ENCODE results near the gene NLRC3. TPM values are rescaled to one million over a fixed set of nuclear protein-coding genes. Genes with fewer than 3 reads are reported as not detected.

Gene NLRC3
- total RNA-seq, 1 experiment from 2014 or later: 0.26 TPM

DNA sequence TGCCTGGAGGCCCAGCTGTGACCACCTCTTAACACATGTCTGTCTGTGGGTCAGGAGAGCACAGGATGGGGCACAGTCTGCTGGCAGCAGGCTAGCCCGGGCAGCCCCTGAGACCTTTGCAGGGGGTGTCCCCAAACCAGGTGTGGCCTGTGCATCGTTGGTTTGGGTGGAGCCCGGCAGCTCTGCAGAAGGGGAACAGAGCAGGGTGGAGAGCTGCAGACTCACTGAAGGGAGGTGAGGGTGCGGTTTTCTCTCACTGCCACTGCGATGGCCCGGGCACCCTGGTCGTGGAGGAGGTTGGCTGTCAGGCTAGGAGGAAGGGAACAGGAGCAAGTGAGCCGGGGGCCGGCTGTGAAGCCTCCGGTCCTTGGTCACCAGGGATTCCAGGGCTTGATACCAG is 28.8 kb downstream of the NLRC3 start:
- DNase-seq (ENCODE audit: low spot score): no peak
- Mint-ChIP-seq H3K4me1 (peaks cover 16% of the 10 kb centered on the region), H3K27me3 (ENCODE audit: low read depth) (peaks cover 33% of the 10 kb centered on the region), H3K36me3 (no peaks in the 10 kb centered on the region), H3K4me3 (no peak overlapping the region), H3K27ac (no peak overlapping the region), H3K9me3 (peaks cover 17% of the 10 kb centered on the region)
- ChIA-PET POLR2A (no interaction called here), CTCF (no interaction called here)
- TF ChIP-seq MXD4 (CRISPR knock-in tag; IDR thresholded peaks at IDR 0.05; ENCODE audit: borderline replicate concordance) (no peak), ATF3 (CRISPR knock-in tag; conservative IDR thresholded peaks at IDR 0.05) (no peak), GABPB1 (CRISPR knock-in tag; IDR thresholded peaks at IDR 0.05) (no peak), CBFB (CRISPR knock-in tag; IDR thresholded peaks at IDR 0.05; ENCODE audit: low read depth) (no peak), ZNF263 (CRISPR knock-in tag; IDR thresholded peaks at IDR 0.05; ENCODE audit: low read depth) (no peak), FOXP1 (CRISPR knock-in tag; IDR thresholded peaks at IDR 0.05; ENCODE audit: borderline replicate concordance) (no peak), RORB (CRISPR knock-in tag; IDR thresholded peaks at IDR 0.05) (no peak), ATF1 (CRISPR knock-in tag; IDR thresholded peaks at IDR 0.05) (no peak), SP1 (CRISPR knock-in tag; conservative IDR thresholded peaks at IDR 0.05) (no peak), USF1 (CRISPR knock-in tag; IDR thresholded peaks at IDR 0.05) (no peak), ZNF423 (CRISPR knock-in tag; IDR thresholded peaks at IDR 0.05) (no peak), KAT7 (CRISPR knock-in tag; IDR thresholded peaks at IDR 0.05; ENCODE audit: borderline replicate concordance) (no peak), ZSCAN18 (CRISPR knock-in tag; IDR thresholded peaks at IDR 0.05) (no peak)
- TF ChIP-seq, protein P1, sequence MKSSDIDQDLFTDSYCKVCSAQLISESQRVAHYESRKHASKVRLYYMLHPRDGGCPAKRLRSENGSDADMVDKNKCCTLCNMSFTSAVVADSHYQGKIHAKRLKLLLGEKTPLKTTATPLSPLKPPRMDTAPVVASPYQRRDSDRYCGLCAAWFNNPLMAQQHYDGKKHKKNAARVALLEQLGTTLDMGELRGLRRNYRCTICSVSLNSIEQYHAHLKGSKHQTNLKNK (CRISPR knock-in tag; IDR thresholded peaks at IDR 0.05): no peak
- TF ChIP-seq, protein P2, sequence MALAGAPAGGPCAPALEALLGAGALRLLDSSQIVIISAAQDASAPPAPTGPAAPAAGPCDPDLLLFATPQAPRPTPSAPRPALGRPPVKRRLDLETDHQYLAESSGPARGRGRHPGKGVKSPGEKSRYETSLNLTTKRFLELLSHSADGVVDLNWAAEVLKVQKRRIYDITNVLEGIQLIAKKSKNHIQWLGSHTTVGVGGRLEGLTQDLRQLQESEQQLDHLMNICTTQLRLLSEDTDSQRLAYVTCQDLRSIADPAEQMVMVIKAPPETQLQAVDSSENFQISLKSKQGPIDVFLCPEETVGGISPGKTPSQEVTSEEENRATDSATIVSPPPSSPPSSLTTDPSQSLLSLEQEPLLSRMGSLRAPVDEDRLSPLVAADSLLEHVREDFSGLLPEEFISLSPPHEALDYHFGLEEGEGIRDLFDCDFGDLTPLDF (CRISPR knock-in tag; IDR thresholded peaks at IDR 0.05): no peak
- TF ChIP-seq, protein P3, sequence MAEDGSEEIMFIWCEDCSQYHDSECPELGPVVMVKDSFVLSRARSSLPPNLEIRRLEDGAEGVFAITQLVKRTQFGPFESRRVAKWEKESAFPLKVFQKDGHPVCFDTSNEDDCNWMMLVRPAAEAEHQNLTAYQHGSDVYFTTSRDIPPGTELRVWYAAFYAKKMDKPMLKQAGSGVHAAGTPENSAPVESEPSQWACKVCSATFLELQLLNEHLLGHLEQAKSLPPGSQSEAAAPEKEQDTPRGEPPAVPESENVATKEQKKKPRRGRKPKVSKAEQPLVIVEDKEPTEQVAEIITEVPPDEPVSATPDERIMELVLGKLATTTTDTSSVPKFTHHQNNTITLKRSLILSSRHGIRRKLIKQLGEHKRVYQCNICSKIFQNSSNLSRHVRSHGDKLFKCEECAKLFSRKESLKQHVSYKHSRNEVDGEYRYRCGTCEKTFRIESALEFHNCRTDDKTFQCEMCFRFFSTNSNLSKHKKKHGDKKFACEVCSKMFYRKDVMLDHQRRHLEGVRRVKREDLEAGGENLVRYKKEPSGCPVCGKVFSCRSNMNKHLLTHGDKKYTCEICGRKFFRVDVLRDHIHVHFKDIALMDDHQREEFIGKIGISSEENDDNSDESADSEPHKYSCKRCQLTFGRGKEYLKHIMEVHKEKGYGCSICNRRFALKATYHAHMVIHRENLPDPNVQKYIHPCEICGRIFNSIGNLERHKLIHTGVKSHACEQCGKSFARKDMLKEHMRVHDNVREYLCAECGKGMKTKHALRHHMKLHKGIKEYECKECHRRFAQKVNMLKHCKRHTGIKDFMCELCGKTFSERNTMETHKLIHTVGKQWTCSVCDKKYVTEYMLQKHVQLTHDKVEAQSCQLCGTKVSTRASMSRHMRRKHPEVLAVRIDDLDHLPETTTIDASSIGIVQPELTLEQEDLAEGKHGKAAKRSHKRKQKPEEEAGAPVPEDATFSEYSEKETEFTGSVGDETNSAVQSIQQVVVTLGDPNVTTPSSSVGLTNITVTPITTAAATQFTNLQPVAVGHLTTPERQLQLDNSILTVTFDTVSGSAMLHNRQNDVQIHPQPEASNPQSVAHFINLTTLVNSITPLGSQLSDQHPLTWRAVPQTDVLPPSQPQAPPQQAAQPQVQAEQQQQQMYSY (CRISPR knock-in tag; IDR thresholded peaks at IDR 0.05): no peak
- TF ChIP-seq, protein P4, sequence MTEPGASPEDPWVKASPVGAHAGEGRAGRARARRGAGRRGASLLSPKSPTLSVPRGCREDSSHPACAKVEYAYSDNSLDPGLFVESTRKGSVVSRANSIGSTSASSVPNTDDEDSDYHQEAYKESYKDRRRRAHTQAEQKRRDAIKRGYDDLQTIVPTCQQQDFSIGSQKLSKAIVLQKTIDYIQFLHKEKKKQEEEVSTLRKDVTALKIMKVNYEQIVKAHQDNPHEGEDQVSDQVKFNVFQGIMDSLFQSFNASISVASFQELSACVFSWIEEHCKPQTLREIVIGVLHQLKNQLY (CRISPR knock-in tag; IDR thresholded peaks at IDR 0.05): no peak
- no peak for ATAC-seq
